ENCODE data around the gene PDZK1IP1. TPM values are rescaled to one million over a fixed set of nuclear protein-coding genes. Genes with fewer than 3 reads are reported as not detected.

PDZK1IP1 gene
- total RNA-seq, 4 donors from 2014 or later = 36.8 to 201 (median 153) TPM

- TF ChIP-seq EP300 (IDR thresholded peaks at IDR 0.05) = no peak
- TF ChIP-seq POLR2AphosphoS5 (IDR thresholded peaks at IDR 0.05) = no peak
- Histone ChIP-seq H3K27ac (no peak overlapping the region), H3K4me1 (peaks cover 16% of the 10 kb centered on the region), H3K4me3 (no peak overlapping the region), H3K36me3 (no peaks in the 10 kb centered on the region), H3K27me3 (peaks cover 7% of the 10 kb centered on the region), H3K9me3 (no peaks in the 10 kb centered on the region)
- WGBS = 64% methylated on average over 7 of the region's 7 CpGs
- no peak for DNase-seq (ENCODE audit: low spot score in 2 of 2)
These were observed 7.1 kb downstream of the PDZK1IP1 start for GRCh38 chr1:47182676-47183235.

- Histone ChIP-seq H3K36me3 (no peaks in the 10 kb centered on the region), H3K4me3 (no peak overlapping the region), H3K9me3 (no peaks in the 10 kb centered on the region), H3K27me3 (peaks cover 7% of the 10 kb centered on the region), H3K4me1 (peaks cover 13% of the 10 kb centered on the region), H3K27ac (no peak overlapping the region)
- DNase-seq (ENCODE audit: low spot score in 2 of 2) = no peak
- WGBS = 68% methylated on average over 7 of the region's 7 CpGs
- TF ChIP-seq EP300 (IDR thresholded peaks at IDR 0.05) (no peak), CTCF (IDR thresholded peaks at IDR 0.05) (no peak), POLR2AphosphoS5 (IDR thresholded peaks at IDR 0.05) (no peak), POLR2A (IDR thresholded peaks at IDR 0.05) (no peak)
These were observed 7.7 kb downstream of the PDZK1IP1 start for GRCh38 chr1:47181955-47182675.

GRCh38 chr1:47181095-47181954 is 8.5 kb downstream of the PDZK1IP1 start:
- H3K27ac ChIP-seq = no peak overlapping the region
- WGBS = 58% methylated on average over 11 of the region's 18 CpGs

GRCh38 chr1:47180603-47181094 is 9.2 kb downstream of the PDZK1IP1 start:
- H3K36me3 ChIP-seq = no peaks in the 10 kb centered on the region
- H3K27ac ChIP-seq = no peak overlapping the region
- no peak overlapping the region for H3K4me3 ChIP-seq
- H3K27me3 ChIP-seq = peaks cover 7% of the 10 kb centered on the region
- WGBS = 71% methylated on average over 3 of the region's 3 CpGs
- H3K9me3 ChIP-seq = no peaks in the 10 kb centered on the region
- TF ChIP-seq POLR2A (IDR thresholded peaks at IDR 0.05) = no peak
- peaks cover 15% of the 10 kb centered on the region for H3K4me1 ChIP-seq
- no peak for DNase-seq (ENCODE audit: low spot score in 2 of 2)

More at GRCh38 chr1:47181095-47181954, 8.5 kb downstream of the PDZK1IP1 start:
- TF ChIP-seq POLR2AphosphoS5 (IDR thresholded peaks at IDR 0.05) (no peak), CTCF (IDR thresholded peaks at IDR 0.05) (no peak), EP300 (IDR thresholded peaks at IDR 0.05) (no peak), POLR2A (IDR thresholded peaks at IDR 0.05) (no peak)
- no peak overlapping the region for H3K4me3 ChIP-seq
- H3K4me1 ChIP-seq = peaks cover 13% of the 10 kb centered on the region
- H3K27me3 ChIP-seq = peaks cover 7% of the 10 kb centered on the region
- no peaks in the 10 kb centered on the region for H3K9me3 ChIP-seq
- no peak for DNase-seq (ENCODE audit: low spot score in 2 of 2)
- H3K36me3 ChIP-seq = no peaks in the 10 kb centered on the region

- peaks cover 7% of the 10 kb centered on the region for H3K27me3 ChIP-seq
- no peak overlapping the region for H3K27ac ChIP-seq
- peak overlapping the region; percentile 51 for H3K4me3 ChIP-seq
- H3K9me3 ChIP-seq = no peaks in the 10 kb centered on the region
- DNase-seq (ENCODE audit: low spot score in 2 of 2) = no peak
- WGBS = 64% methylated on average over 3 of the region's 3 CpGs
- TF ChIP-seq POLR2A (IDR thresholded peaks at IDR 0.05) (no peak), POLR2AphosphoS5 (IDR thresholded peaks at IDR 0.05) (no peak), CTCF (IDR thresholded peaks at IDR 0.05) (no peak), EP300 (IDR thresholded peaks at IDR 0.05) (no peak)
- peaks cover 19% of the 10 kb centered on the region for H3K4me1 ChIP-seq
- no peaks in the 10 kb centered on the region for H3K36me3 ChIP-seq
These were observed 9.8 kb downstream of the PDZK1IP1 start for GRCh38 chr1:47179988-47180563.
